ACC112 (cell line): Measurements from ENCODE around the gene OCIAD1.
"Not testable (repeated sequence)": the region's sequence is repeated elsewhere in the genome, so short reads cannot be mapped to it uniquely, and the experiment has no call there.

Source experiments
- H2AFZ ChIP-seq: fragments of 200-600 bp; sonication (generic); one replicate; pipeline ENCODE4 v1.6.0; 2017; ENCODE audit warnings: antibody characterized with exemption, low read length; ENCODE audit not compliant: unreplicated experiment
- H3K27ac ChIP-seq: fragments of 200-600 bp; sonication (generic); 2 replicates; pipeline ENCODE4 v1.5.1; 2014; ENCODE audit warnings: low read depth, mild to moderate bottlenecking, antibody characterized with exemption, low read length, moderate library complexity
- H3K27me3 ChIP-seq: fragments of 200-600 bp; sonication (generic); 2 replicates; pipeline ENCODE4 v1.6.1; 2014; ENCODE audit warnings: mild to moderate bottlenecking, antibody characterized with exemption, low read length, moderate library complexity, mixed read lengths; ENCODE audit not compliant: insufficient read depth
- H3K36me3 ChIP-seq: fragments of 200-600 bp; sonication (generic); 2 replicates; pipeline ENCODE4 v1.6.1; 2016; ENCODE audit warnings: mild to moderate bottlenecking, antibody characterized with exemption, low read length, moderate library complexity, mixed read lengths; ENCODE audit not compliant: insufficient read depth
- H3K4me1 ChIP-seq: fragments of 200-600 bp; sonication (generic); one replicate; pipeline ENCODE4 v1.6.1; 2016; ENCODE audit warnings: low read length, mixed read lengths; ENCODE audit not compliant: insufficient read depth, unreplicated experiment, control insufficient read depth
- H3K4me3 ChIP-seq: fragments of 200-600 bp; sonication (generic); 2 replicates; pipeline ENCODE4 v1.5.1; 2014; ENCODE audit warnings: mild to moderate bottlenecking, low read depth, low read length
- H3K79me2 ChIP-seq: fragments of 200-600 bp; sonication (generic); one replicate; pipeline ENCODE4 v1.6.0; 2016; ENCODE audit warnings: low read length; ENCODE audit not compliant: control insufficient read depth, unreplicated experiment, insufficient read depth

OCIAD1 gene

DNA sequence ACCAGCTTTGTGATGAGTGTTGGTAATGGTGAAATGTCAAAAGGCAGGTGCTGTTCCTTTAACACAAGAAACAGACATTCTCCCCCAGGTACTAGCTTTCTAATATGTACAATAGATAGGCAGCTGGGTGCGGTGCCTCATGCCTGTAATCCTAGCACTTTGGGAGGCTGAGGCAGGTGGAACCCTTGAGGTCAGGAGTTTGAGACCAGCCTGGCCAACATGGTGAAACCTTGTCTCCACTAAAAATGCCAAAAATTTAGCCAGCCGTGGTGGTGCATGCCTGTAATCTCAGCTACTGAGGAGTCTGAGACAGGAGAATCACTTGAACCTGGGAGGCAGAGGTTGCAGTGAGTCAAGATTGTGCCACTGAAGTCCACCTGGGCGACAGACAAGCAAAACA lies 50.8 kb downstream of the OCIAD1 start:
- not testable (repeated sequence) for H3K4me1 ChIP-seq, H3K27ac ChIP-seq, H3K27me3 ChIP-seq, H3K36me3 ChIP-seq, H2AFZ ChIP-seq, H3K4me3 ChIP-seq, H3K79me2 ChIP-seq

DNA sequence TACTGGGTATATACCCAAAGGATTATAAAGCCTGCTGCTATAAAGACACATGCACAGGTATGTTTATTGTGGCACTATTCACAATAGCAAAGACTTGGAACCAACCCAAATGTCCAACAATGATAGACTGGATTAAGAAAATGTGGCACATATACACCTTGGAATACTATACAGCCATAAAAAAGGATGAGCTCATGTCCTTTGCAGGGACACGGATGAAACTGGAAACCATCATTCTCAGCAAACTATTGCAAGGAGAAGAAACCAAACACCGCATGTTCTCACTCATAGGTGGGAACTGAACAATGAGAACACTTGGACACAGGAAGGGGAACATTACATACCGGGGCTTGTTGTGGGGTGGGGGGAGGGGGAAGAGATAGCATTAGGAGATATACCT lies 58.9 kb downstream of the OCIAD1 start:
- H3K4me1 ChIP-seq, H3K27me3 ChIP-seq, H2AFZ ChIP-seq, H3K27ac ChIP-seq, H3K79me2 ChIP-seq, H3K4me3 ChIP-seq, H3K36me3 ChIP-seq: not testable (repeated sequence)

DNA sequence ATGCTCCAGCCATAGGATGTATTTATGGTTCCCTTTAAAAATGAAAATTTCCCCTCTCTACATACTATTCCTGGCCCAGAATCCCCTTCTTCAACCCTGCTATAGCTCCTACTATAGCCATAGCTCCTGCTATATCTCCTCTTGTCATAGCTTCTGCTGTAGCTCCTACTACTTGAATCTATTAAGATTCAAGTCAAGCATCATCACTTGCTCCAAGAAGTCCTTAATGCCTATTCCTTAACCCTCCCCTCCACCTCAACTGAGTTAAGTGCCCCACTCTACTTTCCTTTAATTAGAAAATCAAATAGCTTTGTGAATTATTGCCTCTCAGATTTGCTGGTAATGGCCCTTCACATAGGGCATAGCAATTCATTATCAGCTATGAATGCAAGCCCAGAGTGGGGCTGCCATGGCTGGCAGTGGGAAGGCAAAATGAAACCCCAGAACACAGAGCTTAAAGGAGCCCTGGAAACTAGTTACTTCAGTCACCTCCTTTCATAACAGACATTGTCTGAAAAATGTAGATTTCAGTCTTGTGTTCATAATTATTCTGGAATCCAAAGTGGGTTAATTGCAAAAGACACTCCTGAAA lies 60.2 kb downstream of the OCIAD1 start:
- no peak overlapping the region for H2AFZ ChIP-seq
- H3K4me1 ChIP-seq = no peaks in the 10 kb centered on the region
- no peaks in the 10 kb centered on the region for H3K79me2 ChIP-seq
- H3K27me3 ChIP-seq = no peaks in the 10 kb centered on the region
- H3K36me3 ChIP-seq = peaks cover 3% of the 10 kb centered on the region; the same call in 1 of the 2 replicates
- no peak overlapping the region for H3K27ac ChIP-seq
- no peak overlapping the region for H3K4me3 ChIP-seq

DNA sequence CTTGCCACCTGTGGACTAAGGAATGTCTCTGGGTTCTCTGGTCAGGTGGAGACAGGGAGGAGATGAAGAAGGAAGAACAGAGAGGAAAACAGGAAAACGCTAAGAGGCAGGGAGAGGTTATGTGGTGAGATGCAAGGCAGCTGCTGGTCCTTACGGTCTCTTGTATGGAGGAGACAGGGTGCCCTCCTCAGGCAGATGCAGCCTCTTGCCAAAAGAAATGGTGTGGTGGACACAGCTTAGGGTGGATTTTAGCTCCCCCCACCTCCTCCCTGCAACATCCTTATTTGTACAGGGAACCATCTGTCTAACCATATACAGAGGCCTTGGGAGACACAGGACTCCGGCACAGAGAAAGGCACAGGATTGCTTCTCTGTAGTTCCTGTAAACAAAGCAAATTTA lies 66.0 kb downstream of the OCIAD1 start:
- Histone ChIP-seq H3K4me1 (peaks cover 17% of the 10 kb centered on the region), H3K79me2 (no peaks in the 10 kb centered on the region), H2AFZ (no peak overlapping the region), H3K27me3 (no peaks in the 10 kb centered on the region), H3K4me3 (no peak overlapping the region), H3K36me3 (no peaks in the 10 kb centered on the region; the same call in 1 of the 2 replicates), H3K27ac (no peak overlapping the region)

DNA sequence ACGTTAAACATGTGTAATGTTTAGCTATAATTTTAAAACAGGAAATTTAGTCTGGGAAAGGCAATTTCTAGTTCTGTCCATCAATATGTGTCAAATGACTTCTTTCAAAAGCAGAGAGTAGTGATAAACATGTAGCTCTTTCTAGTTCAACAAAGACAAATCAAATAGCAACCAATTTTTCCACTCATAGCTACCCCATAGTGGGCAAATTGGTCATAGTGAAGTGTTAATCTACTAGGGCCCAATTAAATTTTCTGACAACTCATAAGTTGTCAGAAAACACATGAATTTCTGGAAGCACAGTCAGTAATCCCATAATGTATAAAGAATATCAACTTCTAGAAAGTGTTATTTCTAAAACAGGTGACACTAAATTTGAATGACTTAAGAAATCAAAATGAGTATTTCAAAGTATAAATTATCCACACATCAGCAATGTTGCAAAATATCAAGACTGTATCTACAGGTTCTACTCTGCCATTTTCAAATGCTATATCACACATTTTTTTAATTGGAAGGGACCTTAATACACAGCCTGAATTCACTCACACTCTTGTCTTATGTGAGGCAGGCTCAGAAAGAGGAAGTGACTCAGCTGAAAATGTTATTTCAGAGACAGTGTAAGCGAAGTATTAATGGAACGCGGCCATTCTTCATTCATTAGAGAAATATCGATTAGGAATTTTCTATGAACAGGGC lies 68.0 kb downstream of the OCIAD1 start:
- no peaks in the 10 kb centered on the region; the same call in 1 of the 2 replicates for H3K36me3 ChIP-seq
- H2AFZ ChIP-seq = no peak overlapping the region
- no peaks in the 10 kb centered on the region for H3K79me2 ChIP-seq
- H3K4me1 ChIP-seq = peaks cover 23% of the 10 kb centered on the region
- H3K27ac ChIP-seq = no peak overlapping the region
- no peaks in the 10 kb centered on the region for H3K27me3 ChIP-seq
- H3K4me3 ChIP-seq = no peak overlapping the region

DNA sequence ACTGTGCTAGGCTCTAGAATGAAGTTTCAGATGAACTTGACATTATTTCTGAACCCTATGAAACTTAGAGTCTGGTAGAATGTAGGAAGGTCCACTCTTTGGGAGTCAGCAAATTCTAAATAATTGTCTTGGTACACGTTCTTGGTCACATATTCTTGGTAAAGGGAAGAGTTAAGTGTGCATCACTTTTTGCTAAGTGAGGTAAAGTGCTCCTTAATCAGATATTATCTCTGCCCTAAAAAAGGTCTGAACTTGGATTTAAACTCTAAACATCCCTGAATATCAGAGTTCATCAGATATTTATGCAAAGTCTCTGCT lies 68.5 kb downstream of the OCIAD1 start:
- peaks cover 23% of the 10 kb centered on the region for H3K4me1 ChIP-seq
- H3K79me2 ChIP-seq = no peaks in the 10 kb centered on the region
- H2AFZ ChIP-seq = no peak overlapping the region
- H3K4me3 ChIP-seq = no peak overlapping the region
- H3K27ac ChIP-seq = no peak overlapping the region
- no peaks in the 10 kb centered on the region; the same call in 1 of the 2 replicates for H3K36me3 ChIP-seq
- no peaks in the 10 kb centered on the region for H3K27me3 ChIP-seq

DNA sequence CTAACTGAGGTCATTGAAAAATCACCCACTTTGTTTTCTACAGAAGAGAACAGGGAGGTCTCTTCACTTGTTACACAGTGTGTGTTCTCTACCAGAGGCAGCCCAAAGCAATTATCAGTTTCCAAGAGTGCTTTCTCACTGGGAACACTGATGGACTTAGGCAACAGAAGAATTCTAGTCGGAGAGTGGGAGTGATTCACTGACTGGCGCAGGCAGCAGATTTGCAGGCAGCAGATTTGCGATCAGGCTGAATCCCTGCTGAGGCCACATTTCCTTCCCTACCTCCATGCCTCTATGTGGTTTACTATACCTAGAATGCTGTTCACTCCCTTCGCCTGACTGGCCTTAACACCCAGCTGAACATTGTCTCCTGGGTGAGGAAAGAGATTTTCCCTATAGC lies 69.1 kb downstream of the OCIAD1 start:
- H3K79me2 ChIP-seq = no peaks in the 10 kb centered on the region
- H3K36me3 ChIP-seq = no peaks in the 10 kb centered on the region; the same call in 1 of the 2 replicates
- peaks cover 28% of the 10 kb centered on the region for H3K4me1 ChIP-seq
- no peak overlapping the region for H3K4me3 ChIP-seq
- H2AFZ ChIP-seq = no peak overlapping the region
- no peak overlapping the region for H3K27ac ChIP-seq
- H3K27me3 ChIP-seq = no peaks in the 10 kb centered on the region

DNA sequence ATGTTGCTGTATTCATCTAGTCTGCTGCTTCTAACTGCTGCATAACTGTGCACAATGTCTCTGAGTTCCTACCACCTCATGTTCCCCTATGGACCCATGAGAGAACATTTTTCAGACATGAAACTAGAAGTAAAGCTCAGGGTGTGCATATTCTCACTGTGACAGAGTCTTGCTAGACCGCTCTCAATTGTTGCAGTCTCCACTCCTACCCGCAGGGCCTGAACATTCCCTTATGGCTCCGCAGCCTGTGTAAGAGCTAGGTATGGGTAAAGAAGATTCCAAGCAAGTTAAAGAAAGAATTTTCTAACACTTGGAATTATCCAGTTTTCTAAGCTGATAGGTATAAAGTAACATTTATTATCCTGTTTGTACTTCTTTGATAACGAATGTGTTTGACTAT lies 70.3 kb downstream of the OCIAD1 start:
- Histone ChIP-seq H3K27ac (no peak overlapping the region), H3K27me3 (no peaks in the 10 kb centered on the region), H3K4me3 (no peak overlapping the region), H3K79me2 (no peaks in the 10 kb centered on the region), H3K36me3 (no peaks in the 10 kb centered on the region; the same call in 1 of the 2 replicates), H2AFZ (no peak overlapping the region), H3K4me1 (peaks cover 39% of the 10 kb centered on the region)

DNA sequence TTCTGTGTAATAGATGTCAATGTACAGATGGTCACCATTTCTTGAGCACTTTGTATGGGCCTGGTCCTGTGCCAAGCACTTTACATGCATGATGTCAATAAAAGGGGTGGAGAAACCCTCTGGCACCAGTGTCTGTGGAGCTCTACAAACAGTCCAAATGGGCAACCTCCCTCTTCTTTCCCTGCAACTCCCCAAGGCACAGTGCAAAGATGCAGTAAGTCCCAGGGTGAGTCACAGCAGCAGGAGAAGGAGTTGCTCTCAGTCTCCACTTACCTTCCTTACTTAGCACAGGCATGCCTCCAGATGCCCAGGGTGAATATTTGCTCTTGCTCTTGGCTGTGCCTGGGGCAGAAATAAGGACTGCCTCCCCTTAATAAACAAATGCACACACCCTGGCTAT lies 71.4 kb downstream of the OCIAD1 start:
- H3K4me1 ChIP-seq = peaks cover 39% of the 10 kb centered on the region
- no peaks in the 10 kb centered on the region for H3K27me3 ChIP-seq
- no peaks in the 10 kb centered on the region for H3K79me2 ChIP-seq
- H3K4me3 ChIP-seq = no peak overlapping the region
- no peak overlapping the region for H3K27ac ChIP-seq
- no peak overlapping the region for H2AFZ ChIP-seq
- H3K36me3 ChIP-seq = no peaks in the 10 kb centered on the region; the same call in 1 of the 2 replicates

DNA sequence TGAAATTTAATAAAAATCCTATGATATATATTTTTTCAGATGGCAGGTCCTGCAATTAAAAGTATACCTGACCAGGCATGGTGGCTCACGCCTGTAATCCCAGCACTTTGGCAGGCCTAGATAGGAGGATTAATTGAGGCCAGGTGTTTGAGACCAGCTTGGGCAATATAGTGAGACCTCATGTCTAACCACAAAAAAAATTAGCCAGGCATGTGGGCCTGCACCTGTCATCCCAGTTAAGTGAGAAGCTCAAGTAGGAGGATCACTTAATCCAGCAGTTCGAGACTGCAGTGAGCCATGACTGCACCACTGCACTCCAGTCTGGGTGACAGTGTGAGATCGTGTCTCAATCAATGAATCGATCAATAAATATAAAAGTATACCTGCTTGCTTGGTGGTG lies 73.2 kb downstream of the OCIAD1 start:
- Histone ChIP-seq H3K79me2 (no peaks in the 10 kb centered on the region), H3K4me3 (no peak overlapping the region), H3K36me3 (no peaks in the 10 kb centered on the region; the same call in 1 of the 2 replicates), H3K4me1 (peaks cover 36% of the 10 kb centered on the region), H3K27ac (no peak overlapping the region), H3K27me3 (no peaks in the 10 kb centered on the region), H2AFZ (no peak overlapping the region)

DNA sequence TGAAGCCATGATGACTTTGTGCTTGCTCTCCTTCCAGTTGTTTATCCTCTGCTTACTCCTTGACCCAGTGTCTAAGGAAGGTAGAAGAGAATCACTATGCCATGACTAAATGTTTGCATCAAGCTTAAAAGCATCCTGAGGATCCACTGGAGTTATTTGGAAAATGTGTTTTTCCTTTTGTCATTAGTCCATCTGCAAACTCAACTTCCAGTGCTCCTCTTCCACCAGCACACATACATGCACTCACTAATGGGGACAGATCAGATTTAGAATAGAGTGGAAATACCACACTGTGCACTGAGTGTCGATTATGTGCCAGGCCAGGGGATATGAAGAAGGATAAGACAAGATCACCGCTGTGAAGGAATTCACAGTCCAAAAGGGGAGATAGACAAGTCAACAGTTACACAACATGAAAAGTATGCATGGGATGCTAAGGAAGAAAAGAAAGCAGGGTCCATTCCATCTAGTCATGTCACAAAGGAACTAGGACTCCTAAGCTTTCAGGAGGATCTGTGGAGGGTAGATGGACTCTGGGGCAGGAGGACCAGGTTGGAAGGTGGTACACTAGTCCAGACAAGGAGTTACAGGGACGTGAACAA lies 73.8 kb downstream of the OCIAD1 start:
- Histone ChIP-seq H3K27me3 (no peaks in the 10 kb centered on the region), H3K36me3 (no peaks in the 10 kb centered on the region; the same call in 1 of the 2 replicates), H3K27ac (no peak overlapping the region), H2AFZ (no peak overlapping the region), H3K4me1 (peaks cover 35% of the 10 kb centered on the region), H3K4me3 (no peak overlapping the region), H3K79me2 (no peaks in the 10 kb centered on the region)
